Nephron progenitor cell (in vitro differentiated cells): ENCODE results near the gene GALNT6.
A peak's percentile ranks its signal among the peaks of the same experiment; 100 is the strongest.

Source experiments
- DNase-seq: peaks from one replicate; pipeline ENCODE4 v3.0.0; 2021
- H3K27ac Mint-ChIP-seq: 2 replicates; pipeline ENCODE4 v1.8.0; 2021; ENCODE audit warnings: mild to moderate bottlenecking, moderate library complexity, mixed read lengths
- H3K27me3 Mint-ChIP-seq: 2 replicates; pipeline ENCODE4 v1.8.0; 2021; ENCODE audit warnings: mild to moderate bottlenecking, low read depth, mixed read lengths; ENCODE audit not compliant: poor library complexity
- H3K36me3 Mint-ChIP-seq: 2 replicates; pipeline ENCODE4 v1.8.0; 2021; ENCODE audit warnings: low read depth, mixed read lengths
- H3K4me1 Mint-ChIP-seq: 2 replicates; pipeline ENCODE4 v1.8.0; 2021; ENCODE audit warnings: mixed read lengths
- H3K4me3 Mint-ChIP-seq: 2 replicates; pipeline ENCODE4 v1.8.0; 2021; ENCODE audit warnings: mild to moderate bottlenecking, moderate library complexity, mixed read lengths
- H3K9me3 Mint-ChIP-seq: 2 replicates; pipeline ENCODE4 v1.8.0; 2021; ENCODE audit warnings: mild to moderate bottlenecking, moderate library complexity, mixed read lengths
- CTCF ChIP-seq: fragments of 200-600 bp; sonication (generic); IDR thresholded peaks from 2 replicates; pipeline ENCODE4 v1.5.0; 2021; ENCODE audit warnings: antibody characterized with exemption

The GALNT6 gene

DNA sequence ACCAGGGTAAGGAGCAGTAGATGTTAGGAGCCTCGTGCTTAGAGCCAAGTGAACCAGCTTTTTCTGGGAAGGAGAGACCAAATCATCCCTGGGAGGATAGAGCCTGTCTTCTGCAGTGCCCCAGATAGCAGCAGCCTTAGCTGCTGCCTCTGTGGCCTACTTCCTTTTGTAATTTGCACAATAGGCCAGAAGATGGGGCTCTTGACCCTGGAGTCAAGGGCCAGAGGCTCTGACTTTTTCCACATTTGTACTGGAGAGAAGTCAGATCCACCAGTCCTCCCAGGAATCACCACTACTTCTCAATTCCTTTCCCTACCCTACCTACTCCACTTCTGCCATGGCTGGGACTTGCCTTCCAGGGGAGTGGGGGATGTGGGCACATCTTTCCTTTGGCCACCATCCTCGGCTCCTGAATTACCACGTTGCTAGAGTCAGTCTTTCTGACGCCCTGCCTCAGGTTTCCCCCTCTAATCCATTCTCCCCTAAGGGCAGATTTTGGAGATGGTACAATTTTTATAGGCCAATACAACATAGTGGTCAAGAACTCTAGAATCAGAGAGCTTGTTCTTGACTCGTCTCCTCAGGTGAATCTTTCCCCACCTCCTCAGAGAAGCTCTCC lies 30.2 kb upstream of the GALNT6 start:
- no peaks in the 10 kb centered on the region for H3K36me3 Mint-ChIP-seq
- no peaks in the 10 kb centered on the region for H3K9me3 Mint-ChIP-seq
- TF ChIP-seq CTCF, result peak; percentile 72
- H3K4me1 Mint-ChIP-seq, result peaks cover 20% of the 10 kb centered on the region
- H3K27ac Mint-ChIP-seq, result no peak overlapping the region
- H3K4me3 Mint-ChIP-seq, result no peak overlapping the region
- peaks cover 15% of the 10 kb centered on the region for H3K27me3 Mint-ChIP-seq
- peak; percentile 61 for DNase-seq

DNA sequence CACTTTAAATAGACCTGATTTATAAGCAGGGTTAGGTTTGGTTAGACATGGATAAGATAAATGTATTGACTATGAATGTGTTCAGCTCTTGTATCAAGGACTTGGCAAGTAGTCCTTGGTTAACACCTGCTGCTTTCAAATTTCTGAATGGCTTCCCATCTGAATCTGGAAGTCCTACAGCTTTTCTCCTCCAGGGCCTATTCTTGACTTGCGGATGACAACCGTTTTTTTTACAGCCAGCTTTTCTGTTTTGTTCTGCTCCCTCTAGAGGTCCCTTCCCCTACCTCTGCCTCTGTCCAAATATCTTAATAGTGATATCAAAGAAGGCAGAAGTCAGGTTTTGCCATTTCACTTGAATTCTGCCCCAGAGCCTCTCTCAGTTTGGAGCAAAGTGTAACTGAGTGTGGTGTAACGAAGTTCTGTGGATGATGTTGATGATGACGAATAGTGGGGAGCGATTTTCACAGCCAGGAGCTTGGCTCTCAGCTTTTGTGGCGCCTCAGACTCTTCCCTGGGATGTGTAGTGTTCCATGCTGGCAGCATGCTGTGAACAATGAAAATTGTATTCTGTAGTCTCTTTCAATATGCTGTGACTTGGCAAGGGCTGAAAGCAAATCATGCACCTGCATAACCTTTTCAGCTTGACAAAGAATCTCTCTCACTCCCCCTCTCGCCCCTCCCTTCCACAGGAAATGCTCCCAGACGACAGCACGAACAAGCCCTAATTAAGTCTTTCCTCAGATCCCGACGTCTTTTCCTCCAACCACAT lies 28.4 kb upstream of the GALNT6 start:
- Mint-ChIP-seq H3K27ac (no peak overlapping the region), H3K4me3 (no peak overlapping the region)
- DNase-seq, result no peak

DNA sequence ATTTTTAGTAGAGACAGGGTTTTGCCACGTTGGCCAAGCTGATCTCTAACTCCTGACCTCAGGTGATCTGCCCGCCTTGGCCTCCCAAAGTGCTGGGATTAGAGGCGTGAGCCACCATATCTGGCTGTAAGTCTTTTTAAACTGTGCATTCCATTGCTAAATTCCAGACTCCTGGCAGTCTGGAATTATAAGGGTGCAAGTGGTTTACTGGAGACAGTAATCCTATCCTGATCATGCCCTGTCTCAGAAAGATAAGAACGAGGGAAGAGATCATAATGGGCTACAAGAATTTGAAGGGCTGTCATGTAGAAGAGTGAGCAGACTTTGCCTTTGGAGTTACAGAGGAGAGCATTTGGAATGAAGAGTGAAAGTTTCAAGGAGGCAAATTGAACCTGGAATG lies 26.6 kb upstream of the GALNT6 start:
- TF ChIP-seq CTCF, result no peak
- Mint-ChIP-seq H3K36me3 (no peaks in the 10 kb centered on the region), H3K4me3 (no peak overlapping the region), H3K9me3 (no peaks in the 10 kb centered on the region), H3K4me1 (peaks cover 8% of the 10 kb centered on the region), H3K27me3 (peaks cover 10% of the 10 kb centered on the region), H3K27ac (no peak overlapping the region)
- DNase-seq, result no peak

More for the DNA sequence above, 28.4 kb upstream of the GALNT6 start:
- Mint-ChIP-seq H3K9me3 (no peaks in the 10 kb centered on the region), H3K4me1 (peaks cover 19% of the 10 kb centered on the region), H3K27me3 (peaks cover 6% of the 10 kb centered on the region), H3K36me3 (no peaks in the 10 kb centered on the region)
- no peak for TF ChIP-seq CTCF

- Mint-ChIP-seq H3K4me3 (no peak overlapping the region), H3K4me1 (peaks cover 8% of the 10 kb centered on the region), H3K27ac (no peak overlapping the region), H3K9me3 (no peaks in the 10 kb centered on the region), H3K27me3 (peaks cover 12% of the 10 kb centered on the region), H3K36me3 (no peaks in the 10 kb centered on the region)
- DNase-seq, result no peak
- TF ChIP-seq CTCF, result no peak
These were observed 24.7 kb upstream of the GALNT6 start for GRCh38 chr12:51415931-51416330.

- TF ChIP-seq CTCF, result no peak
- Mint-ChIP-seq H3K4me1 (no peaks in the 10 kb centered on the region), H3K4me3 (no peak overlapping the region), H3K9me3 (no peaks in the 10 kb centered on the region), H3K27me3 (peaks cover 6% of the 10 kb centered on the region), H3K27ac (no peak overlapping the region), H3K36me3 (no peaks in the 10 kb centered on the region)
- DNase-seq, result no peak
These were observed 22.6 kb upstream of the GALNT6 start for GRCh38 chr12:51413791-51414190.

GRCh38 chr12:51413149-51413548 lies 21.9 kb upstream of the GALNT6 start:
- Mint-ChIP-seq H3K9me3 (no peaks in the 10 kb centered on the region), H3K27ac (no peak overlapping the region), H3K4me1 (no peaks in the 10 kb centered on the region), H3K36me3 (no peaks in the 10 kb centered on the region), H3K27me3 (peaks cover 6% of the 10 kb centered on the region), H3K4me3 (no peak overlapping the region)
- no peak for DNase-seq
- TF ChIP-seq CTCF, result no peak
